ENCODE measurements around the gene FUNDC2. TPM values are rescaled to one million over a fixed set of nuclear protein-coding genes. Genes with fewer than 3 reads are reported as not detected.

Gene FUNDC2
- total and polyA plus RNA-seq, 2 of the 13 experiments (the other 11 are each of a cell fraction or from before 2014, with no cell fraction given), result 65.3 to 109 TPM

GRCh38 chrX:155056877-155057792 is 30.5 kb downstream of the FUNDC2 start (continued):
- peak; percentile 73 for TF ChIP-seq SMC3 (IDR thresholded peaks at IDR 0.05; ENCODE audit: low read length)
- TF ChIP-seq SOX6 (IDR thresholded peaks at IDR 0.05), result no peak
- TF ChIP-seq SOX6 (CRISPR knock-in tag; IDR thresholded peaks at IDR 0.05), result peak; percentile 19; the same call in 1 of the 2 replicates
- 0 out of 2 replicates have a peak, but pooled peaks have one; percentile 11 for TF ChIP-seq HOMEZ (CRISPR knock-in tag; IDR thresholded peaks at IDR 0.05; ENCODE audit: low read depth)
- TF ChIP-seq ZNF687 (CRISPR knock-in tag; IDR thresholded peaks at IDR 0.05), result peak; percentile 37; the same call in 1 of the 2 replicates
- TF ChIP-seq PITX1 (CRISPR knock-in tag; IDR thresholded peaks at IDR 0.05), result no peak
- peak; percentile 30; the same call in 1 of the 2 replicates for TF ChIP-seq ZGPAT (CRISPR knock-in tag; IDR thresholded peaks at IDR 0.05)
- TF ChIP-seq CTCF (CRISPR knock-in tag; IDR thresholded peaks at IDR 0.05), result peak; percentile 85
- peak; percentile 41; the same call in 1 of the 2 replicates for TF ChIP-seq NFYC (CRISPR knock-in tag; IDR thresholded peaks at IDR 0.05)
- TF ChIP-seq ARID5B (CRISPR knock-in tag; IDR thresholded peaks at IDR 0.05), result no peak
- TF ChIP-seq POGZ (CRISPR knock-in tag; IDR thresholded peaks at IDR 0.05), result peak; percentile 34; the same call in 1 of the 2 replicates
- peak; percentile 27; the same call in 1 of the 2 replicates for TF ChIP-seq ZFP91 (CRISPR knock-in tag; IDR thresholded peaks at IDR 0.05; ENCODE audit: borderline replicate concordance)

Measured in HepG2 (cell line).